Measurements from ENCODE around the gene SHANK3.

SHANK3 gene

DNA sequence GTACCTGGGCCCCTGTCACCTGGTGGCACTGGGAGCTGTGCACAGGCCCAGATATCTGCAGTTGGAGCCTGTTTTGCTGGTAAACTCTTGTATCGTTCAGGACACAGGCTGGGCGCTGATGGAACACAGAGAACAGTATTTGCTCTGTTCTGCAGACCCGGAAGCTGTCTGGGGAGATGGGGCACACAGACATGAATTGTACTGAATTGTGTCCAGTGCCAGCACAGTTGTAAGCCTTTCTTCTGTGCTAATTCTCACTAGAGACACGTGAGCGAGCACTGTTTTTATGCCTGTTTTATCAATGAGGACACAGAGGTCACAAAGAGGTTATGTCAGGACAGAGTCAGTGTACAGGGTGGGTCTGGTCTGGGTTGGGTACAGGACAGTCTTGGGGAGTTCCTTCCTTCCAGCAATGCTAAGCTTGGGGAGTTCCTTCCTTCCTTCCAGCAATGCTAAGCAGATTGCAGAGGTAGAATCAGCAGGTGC is 41.0 kb downstream of the SHANK3 start:
- no peak for DNase-seq (ENCODE audit: low spot score)
- no peak overlapping the region for H3K27ac ChIP-seq
- CTCF ChIA-PET: no interaction called here
- POLR2A ChIA-PET (ENCODE audit: low non-redundant PET): no interaction called here
- TF ChIP-seq, protein P1, sequence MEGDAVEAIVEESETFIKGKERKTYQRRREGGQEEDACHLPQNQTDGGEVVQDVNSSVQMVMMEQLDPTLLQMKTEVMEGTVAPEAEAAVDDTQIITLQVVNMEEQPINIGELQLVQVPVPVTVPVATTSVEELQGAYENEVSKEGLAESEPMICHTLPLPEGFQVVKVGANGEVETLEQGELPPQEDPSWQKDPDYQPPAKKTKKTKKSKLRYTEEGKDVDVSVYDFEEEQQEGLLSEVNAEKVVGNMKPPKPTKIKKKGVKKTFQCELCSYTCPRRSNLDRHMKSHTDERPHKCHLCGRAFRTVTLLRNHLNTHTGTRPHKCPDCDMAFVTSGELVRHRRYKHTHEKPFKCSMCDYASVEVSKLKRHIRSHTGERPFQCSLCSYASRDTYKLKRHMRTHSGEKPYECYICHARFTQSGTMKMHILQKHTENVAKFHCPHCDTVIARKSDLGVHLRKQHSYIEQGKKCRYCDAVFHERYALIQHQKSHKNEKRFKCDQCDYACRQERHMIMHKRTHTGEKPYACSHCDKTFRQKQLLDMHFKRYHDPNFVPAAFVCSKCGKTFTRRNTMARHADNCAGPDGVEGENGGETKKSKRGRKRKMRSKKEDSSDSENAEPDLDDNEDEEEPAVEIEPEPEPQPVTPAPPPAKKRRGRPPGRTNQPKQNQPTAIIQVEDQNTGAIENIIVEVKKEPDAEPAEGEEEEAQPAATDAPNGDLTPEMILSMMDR (conservative IDR thresholded peaks at IDR 0.05; ENCODE audit: low read depth): no peak

DNA sequence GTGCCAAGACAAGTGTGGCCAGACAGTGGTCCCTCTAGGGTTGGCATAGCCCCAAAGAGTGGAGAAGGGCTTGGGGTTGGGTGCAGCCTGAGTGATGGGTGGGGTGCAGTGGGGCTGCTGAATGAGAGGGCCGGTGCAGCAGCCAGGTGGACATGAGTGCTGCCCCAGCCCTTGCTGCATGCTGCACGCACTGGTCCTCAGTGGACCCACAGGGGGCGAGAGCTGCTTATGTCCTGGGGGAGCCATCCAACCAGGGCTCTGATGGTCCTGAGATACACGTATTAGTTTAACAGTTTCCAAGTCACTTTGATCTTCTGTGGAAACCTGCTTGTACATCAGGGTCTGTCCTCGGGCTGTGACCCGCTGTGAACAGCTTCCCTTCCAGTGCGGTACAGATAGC is 41.5 kb downstream of the SHANK3 start:
- CTCF ChIA-PET: no interaction called here
- POLR2A ChIA-PET (ENCODE audit: low non-redundant PET): no interaction called here
- no peak for DNase-seq (ENCODE audit: low spot score)
- TF ChIP-seq, protein P1 (conservative IDR thresholded peaks at IDR 0.05; ENCODE audit: low read depth): no peak
- H3K27ac ChIP-seq: no peak overlapping the region

DNA sequence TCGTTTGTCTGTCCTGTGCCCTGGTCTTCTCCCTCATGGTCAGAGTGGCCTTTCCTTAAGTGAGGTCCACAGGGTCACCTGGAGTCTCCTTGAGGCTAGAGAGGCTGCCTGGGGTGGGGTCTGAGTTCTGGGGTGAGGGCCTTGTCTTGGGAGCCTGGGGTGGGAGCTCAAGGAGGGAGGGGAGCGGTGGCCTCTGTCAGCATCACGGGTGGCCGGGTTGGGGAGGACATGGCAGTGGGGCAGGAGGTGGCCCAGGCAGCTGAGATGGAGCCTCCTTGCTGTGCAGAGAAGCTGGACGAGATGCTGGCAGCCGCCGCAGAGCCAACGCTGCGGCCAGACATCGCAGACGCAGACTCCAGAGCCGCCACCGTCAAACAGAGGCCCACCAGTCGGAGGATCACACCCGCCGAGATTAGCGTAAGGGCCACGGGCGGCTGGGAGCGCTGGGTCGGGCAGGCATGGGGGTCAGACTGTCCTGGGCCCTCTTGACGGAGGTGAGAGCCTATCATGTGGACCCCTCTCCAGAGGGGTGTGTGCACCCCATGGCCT is 42.1 kb downstream of the SHANK3 start:
- no peak for DNase-seq (ENCODE audit: low spot score)
- H3K27ac ChIP-seq: no peak overlapping the region
- TF ChIP-seq, protein P1 (conservative IDR thresholded peaks at IDR 0.05; ENCODE audit: low read depth): no peak
- ChIA-PET POLR2A (ENCODE audit: low non-redundant PET) (no interaction called here), CTCF (no interaction called here)

DNA sequence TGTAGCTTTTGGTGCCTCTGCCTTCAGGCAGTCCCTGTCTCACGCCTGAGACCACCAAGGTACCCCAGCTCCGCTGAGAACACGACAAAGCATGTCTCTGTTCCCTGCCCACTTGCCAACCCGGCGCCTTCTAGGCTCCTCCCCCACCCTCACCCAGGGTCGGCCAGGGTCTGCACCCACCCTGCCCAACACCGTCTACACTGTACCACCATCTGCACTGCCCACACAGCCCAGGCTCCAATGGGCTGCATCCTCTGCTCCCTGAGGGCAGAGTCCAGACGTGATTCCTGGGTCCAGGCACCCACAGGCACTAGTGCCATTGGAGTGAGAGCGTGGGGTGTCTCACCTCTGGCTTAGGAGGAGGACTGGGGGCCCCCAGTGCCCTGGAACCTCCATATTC is 42.6 kb downstream of the SHANK3 start:
- TF ChIP-seq, protein P1 (conservative IDR thresholded peaks at IDR 0.05; ENCODE audit: low read depth): no peak
- CTCF ChIA-PET: no interaction called here
- H3K27ac ChIP-seq: no peak overlapping the region
- POLR2A ChIA-PET (ENCODE audit: low non-redundant PET): no interaction called here
- no peak for DNase-seq (ENCODE audit: low spot score)

DNA sequence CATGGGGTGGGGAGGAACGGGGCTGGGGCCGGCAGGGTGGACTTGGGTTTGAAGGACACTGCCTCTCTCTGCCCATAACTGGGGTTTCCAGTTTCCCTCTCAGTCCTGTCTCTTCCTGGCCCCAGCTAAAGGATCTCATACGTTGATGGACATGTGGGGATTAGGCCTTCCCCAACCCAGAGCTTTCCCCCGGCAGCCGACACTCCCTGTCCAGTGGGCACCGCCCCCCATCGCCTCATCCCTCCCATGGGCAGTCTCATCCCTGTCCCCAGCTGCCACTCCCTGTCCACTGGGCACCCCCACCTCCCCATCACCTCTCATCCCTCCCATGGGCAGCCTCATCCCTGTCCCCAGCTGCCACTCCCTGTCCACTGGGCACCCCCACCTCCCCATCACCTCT is 43.2 kb downstream of the SHANK3 start:
- H3K27ac ChIP-seq: no peak overlapping the region
- TF ChIP-seq, protein P1 (conservative IDR thresholded peaks at IDR 0.05; ENCODE audit: low read depth): no peak
- CTCF ChIA-PET: no interaction called here
- DNase-seq (ENCODE audit: low spot score): no peak
- POLR2A ChIA-PET (ENCODE audit: low non-redundant PET): no interaction called here

DNA sequence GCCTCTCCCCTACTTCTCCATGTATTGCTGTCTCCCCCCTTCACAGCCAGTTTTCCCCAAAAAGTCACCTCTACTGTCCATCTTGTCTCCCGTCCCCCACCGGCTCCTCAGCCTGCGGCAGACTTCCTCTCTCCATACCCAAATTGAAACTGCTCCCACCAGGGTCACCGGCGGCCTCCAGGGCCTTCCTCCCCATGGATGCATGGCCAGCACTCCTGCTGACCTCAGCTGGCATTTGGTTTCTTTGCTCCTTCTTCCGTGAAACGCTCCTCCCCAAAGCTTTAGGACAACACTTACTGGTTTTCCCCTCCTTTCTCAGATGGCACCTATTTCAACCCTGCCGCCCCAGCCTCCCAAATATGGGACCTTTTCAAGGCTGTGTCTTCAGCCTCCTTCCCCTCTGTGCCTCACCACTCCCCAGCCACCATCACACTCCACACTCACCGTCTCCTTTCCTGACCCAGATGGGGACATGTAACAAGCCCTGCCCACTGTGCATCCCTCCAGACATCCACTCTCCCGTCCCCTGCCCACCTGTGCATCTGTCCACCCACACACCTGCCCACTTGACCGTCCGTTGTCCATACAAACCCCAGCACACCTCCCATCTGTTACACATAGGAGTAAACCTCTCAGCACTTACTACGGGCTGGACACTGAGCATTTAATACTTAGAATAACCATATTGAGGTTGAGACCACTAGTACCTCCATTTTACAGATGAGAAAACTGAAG is 43.8 kb downstream of the SHANK3 start:
- no peak overlapping the region for H3K27ac ChIP-seq
- ChIA-PET POLR2A (ENCODE audit: low non-redundant PET) (no interaction called here), CTCF (no interaction called here)
- no peak for DNase-seq (ENCODE audit: low spot score)
- TF ChIP-seq, protein P1 (conservative IDR thresholded peaks at IDR 0.05; ENCODE audit: low read depth): no peak

Data from RWPE1 (cell line).